Measurements from ENCODE around the gene TNNT2. TPM values are rescaled to one million over a fixed set of nuclear protein-coding genes. Genes with fewer than 3 reads are reported as not detected.

TNNT2 gene
- total and polyA plus RNA-seq, 2 of the 8 experiments (the other 6 are each of a cell fraction or from before 2014, with no cell fraction given) = 3.1 to 21.0 TPM

GRCh38 chr1:201393076-201393475 lies 15.6 kb upstream of the TNNT2 start:
- CTCF ChIA-PET (ENCODE audit: partially characterized antibody) = interaction anchor here (0.6 to 15.3 kb wide), 7 partner anchors 13 to 139 kb away, joined by 3 to 268 read pairs (median 4); partner anchors contain the start of gene TNNT2
- no peak overlapping the region for H3K4me2 ChIP-seq (ENCODE audit: insufficient read depth in 1 of 2, low read depth in 2 of 2, low read length in 2 of 2)
- POLR2A ChIA-PET (ENCODE audit: partially characterized antibody) = interaction anchor here (0.6 to 1.1 kb wide), 5 partner anchors 10 to 139 kb away, joined by 3 to 4 read pairs (median 3); no protein-coding TSS in a partner anchor
- no peak overlapping the region for H3K4me3 ChIP-seq (ENCODE audit: extremely low read depth in 1 of 4, insufficient read depth in 2 of 4, low read depth in 3 of 4, low read length in 4 of 4)
- H2AFZ ChIP-seq (ENCODE audit: low read length) = no peak overlapping the region
- H3K23ac ChIP-seq (ENCODE audit: insufficient read length) = no peak overlapping the region
- H3K4me1 ChIP-seq (replicated peaks in 1 of 4; ENCODE audit: control insufficient read depth in 3 of 4, insufficient read depth in 4 of 4, low read length in 3 of 4) = peaks cover 0 to 15% (median 9%) of the 10 kb centered on the region in 4 experiments; a peak in 5 of 7 replicates
- H3K9ac ChIP-seq (replicated peaks in 1 of 4; ENCODE audit: extremely low read depth in 1 of 4, low read depth in 3 of 4, low read length in 3 of 4) = no peak overlapping the region; a peak in 1 of 7 replicates
- peaks cover 7% of the 10 kb centered on the region for H3K79me1 ChIP-seq (ENCODE audit: low read depth, low read length)
- no peak overlapping the region for H3K4ac ChIP-seq (replicated peaks; ENCODE audit: insufficient read length, low read depth, low read length)
- H3K36me3 ChIP-seq (ENCODE audit: control insufficient read depth in 2 of 4, insufficient read depth in 4 of 4, low read length in 3 of 4) = 0 out of 8 replicates have a peak, but pooled peaks cover 0 to 4% (median 0%) of the 10 kb centered on the region in 4 experiments
- H4K8ac ChIP-seq (ENCODE audit: extremely low read depth, insufficient read depth, low read length) = no peak overlapping the region
- H2BK5ac ChIP-seq (ENCODE audit: low read depth, low read length) = peak overlapping the region; percentile 52; the same call in 1 of the 2 replicates
- no peak overlapping the region for H3K18ac ChIP-seq (ENCODE audit: extremely low read depth, low read length)
- no peak overlapping the region for H3K56ac ChIP-seq (replicated peaks; ENCODE audit: insufficient read length, low read depth, low read length)
- H4K20me1 ChIP-seq (replicated peaks in 1 of 2; ENCODE audit: control insufficient read depth in 1 of 2, insufficient read depth in 2 of 2, low read length in 2 of 2) = peaks cover 0 to 4% of the 10 kb centered on the region in 2 experiments
- 0 out of 2 replicates have a peak, but pooled peaks cover 2% of the 10 kb centered on the region for H3K23me2 ChIP-seq (ENCODE audit: low read depth, low read length)
- no peak overlapping the region for H3K14ac ChIP-seq (ENCODE audit: insufficient read length)
- no peak overlapping the region for H2BK120ac ChIP-seq (replicated peaks; ENCODE audit: low read depth, low read length)
- no peak for DNase-seq (ENCODE audit: low read depth in 1 of 2, low spot score in 2 of 2)
- H2BK15ac ChIP-seq (ENCODE audit: low read length) = no peak overlapping the region
- TF ChIP-seq TAF7 (optimal IDR thresholded peaks at IDR 0.05; ENCODE audit: borderline replicate concordance, low read depth, low read length) (no peak), SUZ12 (IDR thresholded peaks at IDR 0.05; ENCODE audit: low read length) (no peak), EZH2 (IDR thresholded peaks at IDR 0.05; ENCODE audit: low read depth, low read length, severe bottlenecking) (no peak), NANOG (IDR thresholded peaks at IDR 0.05; ENCODE audit: insufficient read depth, low read depth, low read length, poor library complexity, severe bottlenecking) (no peak), CBX5 (IDR thresholded peaks at IDR 0.05; ENCODE audit: low read depth, low read length) (no peak), JUND (IDR thresholded peaks at IDR 0.05; ENCODE audit: low read length) (no peak), CREB1 (IDR thresholded peaks at IDR 0.05) (no peak), SP2 (IDR thresholded peaks at IDR 0.05; ENCODE audit: low read length) (no peak), NRF1 (IDR thresholded peaks at IDR 0.05; ENCODE audit: low read depth, low read length) (no peak), KDM1A (IDR thresholded peaks at IDR 0.05; ENCODE audit: borderline replicate concordance, low read length) (no peak)
- TF ChIP-seq, protein P1, sequence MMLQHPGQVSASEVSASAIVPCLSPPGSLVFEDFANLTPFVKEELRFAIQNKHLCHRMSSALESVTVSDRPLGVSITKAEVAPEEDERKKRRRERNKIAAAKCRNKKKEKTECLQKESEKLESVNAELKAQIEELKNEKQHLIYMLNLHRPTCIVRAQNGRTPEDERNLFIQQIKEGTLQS (IDR thresholded peaks at IDR 0.05; ENCODE audit: insufficient read depth, low read depth, low read length) = no peak
- TF ChIP-seq, protein P2, sequence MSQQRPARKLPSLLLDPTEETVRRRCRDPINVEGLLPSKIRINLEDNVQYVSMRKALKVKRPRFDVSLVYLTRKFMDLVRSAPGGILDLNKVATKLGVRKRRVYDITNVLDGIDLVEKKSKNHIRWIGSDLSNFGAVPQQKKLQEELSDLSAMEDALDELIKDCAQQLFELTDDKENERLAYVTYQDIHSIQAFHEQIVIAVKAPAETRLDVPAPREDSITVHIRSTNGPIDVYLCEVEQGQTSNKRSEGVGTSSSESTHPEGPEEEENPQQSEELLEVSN (IDR thresholded peaks at IDR 0.05) = no peak
- H2BK12ac ChIP-seq (ENCODE audit: low read depth, low read length) = no peak overlapping the region
- H4K91ac ChIP-seq (replicated peaks; ENCODE audit: insufficient read length, low read length) = no peak overlapping the region
- H2AK5ac ChIP-seq (ENCODE audit: low read depth, low read length) = no peak overlapping the region
- WGBS, 2 experiments (ENCODE audit: extremely low coverage in 1 of 2, insufficient coverage in 1 of 2, insufficient read length in 1 of 2, insufficient replicate concordance in 2 of 2, low coverage in 1 of 2, low lambda C conversion rate in 2 of 2, missing lambda C conversion rate in 1 of 2) = 85% methylated on average over 3 of the region's 3 CpGs; no CpG with 5 or more reads in 1 of the 2 experiments
- H3K9me3 ChIP-seq (ENCODE audit: insufficient read depth in 2 of 2, low read depth in 1 of 2, low read length in 1 of 2) = no peaks in the 10 kb centered on the region
- no peaks in the 10 kb centered on the region; a peak in 2 of 7 replicates for H3K27me3 ChIP-seq (replicated peaks in 1 of 4; ENCODE audit: control insufficient read depth in 3 of 4, extremely low read depth in 1 of 4, insufficient read depth in 3 of 4, low read length in 3 of 4)
- no peak overlapping the region for H3K27ac ChIP-seq (ENCODE audit: low read depth, low read length)
- peaks cover 0 to 3% of the 10 kb centered on the region in 2 experiments; a peak in 1 of 4 replicates for H3K79me2 ChIP-seq (ENCODE audit: control insufficient read depth in 1 of 2, insufficient read depth in 2 of 2, low read length in 2 of 2)
- no peak overlapping the region for H4K5ac ChIP-seq (ENCODE audit: insufficient read length, low read depth, low read length)
- H2BK20ac ChIP-seq (ENCODE audit: low read length) = no peak overlapping the region
- FAIRE-seq = no peak

All from H1 (cell line).